Activated CD4-positive, alpha-beta T cell treated with anti-CD3 and anti-CD28 coated beads, Interleukin-2, amount 10 ng/mL, durations not matched to agents 24 days and 14 days (primary cell): ENCODE results near the gene ARHGAP45. TPM values are rescaled to one million over a fixed set of nuclear protein-coding genes. Genes with fewer than 3 reads are reported as not detected.
"Not testable (repeated sequence)": the region's sequence is repeated elsewhere in the genome, so short reads cannot be mapped to it uniquely, and the experiment has no call there.

Experiments used
- DNase-seq: peaks from one replicate; pipeline ENCODE4 v3.0.0; 2022
- H3K27ac Mint-ChIP-seq: one replicate; pipeline ENCODE4 v1.8.0; 2022; ENCODE audit warnings: mild to moderate bottlenecking, mixed read lengths
- H3K27me3 Mint-ChIP-seq: one replicate; pipeline ENCODE4 v1.8.0; 2022; ENCODE audit warnings: mixed read lengths
- H3K36me3 Mint-ChIP-seq: one replicate; pipeline ENCODE4 v1.8.0; 2022; ENCODE audit warnings: low read depth, mild to moderate bottlenecking, mixed read lengths
- H3K4me1 Mint-ChIP-seq: one replicate; pipeline ENCODE4 v1.8.0; 2021; ENCODE audit warnings: mixed read lengths
- H3K4me3 Mint-ChIP-seq: one replicate; pipeline ENCODE4 v1.8.0; 2022; ENCODE audit warnings: mild to moderate bottlenecking, moderate library complexity, mixed read lengths
- H3K9me3 Mint-ChIP-seq: one replicate; pipeline ENCODE4 v1.8.0; 2021; ENCODE audit warnings: mixed read lengths
- intact Hi-C: fragments of 100-400 bp; cut with micrococcal nuclease; formaldehyde crosslinking; loops from one replicate; pipeline ENCODE4 v1.15.1; 2023
- total RNA-seq: library from RNA; stranded (reverse); gene quantifications from 2 replicates; pipeline ENCODE4 v1.2.3, GENCODE V29; 2022

ARHGAP45 gene, protein sequence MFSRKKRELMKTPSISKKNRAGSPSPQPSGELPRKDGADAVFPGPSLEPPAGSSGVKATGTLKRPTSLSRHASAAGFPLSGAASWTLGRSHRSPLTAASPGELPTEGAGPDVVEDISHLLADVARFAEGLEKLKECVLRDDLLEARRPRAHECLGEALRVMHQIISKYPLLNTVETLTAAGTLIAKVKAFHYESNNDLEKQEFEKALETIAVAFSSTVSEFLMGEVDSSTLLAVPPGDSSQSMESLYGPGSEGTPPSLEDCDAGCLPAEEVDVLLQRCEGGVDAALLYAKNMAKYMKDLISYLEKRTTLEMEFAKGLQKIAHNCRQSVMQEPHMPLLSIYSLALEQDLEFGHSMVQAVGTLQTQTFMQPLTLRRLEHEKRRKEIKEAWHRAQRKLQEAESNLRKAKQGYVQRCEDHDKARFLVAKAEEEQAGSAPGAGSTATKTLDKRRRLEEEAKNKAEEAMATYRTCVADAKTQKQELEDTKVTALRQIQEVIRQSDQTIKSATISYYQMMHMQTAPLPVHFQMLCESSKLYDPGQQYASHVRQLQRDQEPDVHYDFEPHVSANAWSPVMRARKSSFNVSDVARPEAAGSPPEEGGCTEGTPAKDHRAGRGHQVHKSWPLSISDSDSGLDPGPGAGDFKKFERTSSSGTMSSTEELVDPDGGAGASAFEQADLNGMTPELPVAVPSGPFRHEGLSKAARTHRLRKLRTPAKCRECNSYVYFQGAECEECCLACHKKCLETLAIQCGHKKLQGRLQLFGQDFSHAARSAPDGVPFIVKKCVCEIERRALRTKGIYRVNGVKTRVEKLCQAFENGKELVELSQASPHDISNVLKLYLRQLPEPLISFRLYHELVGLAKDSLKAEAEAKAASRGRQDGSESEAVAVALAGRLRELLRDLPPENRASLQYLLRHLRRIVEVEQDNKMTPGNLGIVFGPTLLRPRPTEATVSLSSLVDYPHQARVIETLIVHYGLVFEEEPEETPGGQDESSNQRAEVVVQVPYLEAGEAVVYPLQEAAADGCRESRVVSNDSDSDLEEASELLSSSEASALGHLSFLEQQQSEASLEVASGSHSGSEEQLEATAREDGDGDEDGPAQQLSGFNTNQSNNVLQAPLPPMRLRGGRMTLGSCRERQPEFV
- 176 and 183 TPM in 2 replicates for total RNA-seq

DNA sequence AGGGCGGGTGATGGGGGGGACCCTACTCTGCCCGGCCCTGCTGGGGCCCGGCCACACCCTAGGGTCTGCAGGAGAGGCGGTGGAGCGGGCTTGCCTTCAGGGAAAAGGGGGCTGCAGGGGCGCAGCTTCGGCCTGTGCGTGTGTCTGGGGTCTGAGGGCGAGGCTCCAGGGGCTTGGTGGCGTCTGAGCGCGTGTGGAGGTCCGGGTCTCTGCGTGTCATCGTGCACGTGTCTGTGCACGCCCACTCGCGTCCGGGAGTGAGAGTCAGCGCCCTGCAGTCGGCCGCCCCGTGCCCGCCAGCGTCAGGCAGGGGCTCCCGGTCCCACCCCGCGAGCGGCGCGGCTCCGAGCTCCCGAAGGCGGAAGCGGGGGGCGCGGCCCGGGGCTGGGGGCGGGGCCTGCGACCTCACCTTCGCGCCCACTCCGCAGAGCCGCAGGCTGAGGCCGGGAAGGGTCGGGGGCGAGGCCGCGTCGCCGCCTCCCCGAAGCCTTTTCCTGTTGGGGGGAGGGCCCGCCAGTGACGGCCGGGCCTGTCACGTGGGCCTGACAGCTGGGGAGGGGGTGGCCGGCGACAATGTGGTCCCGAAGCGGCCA lies at the start of gene ARHGAP45:
Gene ARHGAP45 (plus strand): TSS at position 420 of the 593 bp plus-strand sequence. CDS start 239 bp downstream, outside the sequence.
- peaks cover 16% of the 10 kb centered on the region for H3K36me3 Mint-ChIP-seq
- H3K4me1 Mint-ChIP-seq = peaks cover 32% of the 10 kb centered on the region
- peak within 1 kb of the TSS; percentile 86 for H3K27ac Mint-ChIP-seq
- H3K27me3 Mint-ChIP-seq = no peaks in the 10 kb centered on the region
- peak within 1 kb of the TSS; percentile 98 for H3K4me3 Mint-ChIP-seq
- H3K9me3 Mint-ChIP-seq = no peaks in the 10 kb centered on the region
- peak; percentile 97 for DNase-seq
- intact Hi-C loops = loop anchor here (1.0 to 5.0 kb wide), 5 partner anchors 10 to 175 kb away; partner anchors contain the start of genes ABCA7, ATP5F1D, CNN2 and GPX4

DNA sequence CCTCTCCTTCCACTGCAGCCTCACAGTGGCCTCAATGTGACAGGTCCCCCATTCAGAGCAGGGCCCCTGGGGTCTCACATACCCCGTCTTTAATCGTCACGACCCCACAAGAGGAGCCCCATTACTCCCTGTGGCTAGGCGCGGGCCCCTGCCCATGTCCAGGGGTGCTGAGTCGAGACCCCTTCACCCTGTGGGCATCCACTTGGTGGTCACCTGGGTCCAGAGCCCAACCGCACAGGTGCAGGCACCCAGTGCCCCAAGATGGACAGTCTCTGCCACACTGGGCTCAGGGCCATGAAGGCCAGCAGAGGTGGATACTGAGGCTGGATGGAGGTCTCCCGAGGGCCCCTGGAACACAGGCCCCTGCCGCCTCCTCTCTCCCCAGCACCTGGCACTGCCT lies 49.1 kb upstream of the ARHGAP45 start:
- intact Hi-C loops = no loop called here
- no peaks in the 10 kb centered on the region for H3K9me3 Mint-ChIP-seq
- H3K4me1 Mint-ChIP-seq = peaks cover 24% of the 10 kb centered on the region
- peaks cover 10% of the 10 kb centered on the region for H3K36me3 Mint-ChIP-seq
- H3K27me3 Mint-ChIP-seq = no peaks in the 10 kb centered on the region
- DNase-seq = no peak
- peak overlapping the region; percentile 36 for H3K27ac Mint-ChIP-seq
- no peak overlapping the region for H3K4me3 Mint-ChIP-seq

DNA sequence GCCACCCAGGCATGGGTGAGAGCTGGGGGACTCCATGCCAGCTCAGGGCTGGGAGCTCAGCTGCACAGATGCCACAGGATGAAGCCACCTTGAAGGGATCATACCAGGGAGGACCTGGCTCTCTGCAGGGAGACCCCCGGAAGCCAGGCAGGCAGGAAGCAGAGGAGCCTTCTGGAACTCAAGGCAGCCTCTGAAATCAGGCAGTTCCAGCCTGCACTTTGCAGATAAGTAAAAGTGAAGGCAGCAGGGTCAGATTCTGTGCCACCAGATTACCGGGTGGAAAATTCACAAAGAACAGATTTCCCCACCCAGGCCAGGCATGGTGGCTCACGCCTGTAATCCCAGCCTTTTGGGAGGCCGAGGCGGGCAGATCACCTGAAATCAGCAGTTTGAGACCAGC lies 48.6 kb upstream of the ARHGAP45 start:
- Mint-ChIP-seq H3K27me3 (no peaks in the 10 kb centered on the region), H3K4me1 (peaks cover 24% of the 10 kb centered on the region), H3K4me3 (peak overlapping the region; percentile 98), H3K9me3 (no peaks in the 10 kb centered on the region), H3K36me3 (peaks cover 10% of the 10 kb centered on the region), H3K27ac (no peak overlapping the region)
- intact Hi-C loops = no loop called here
- DNase-seq = no peak

DNA sequence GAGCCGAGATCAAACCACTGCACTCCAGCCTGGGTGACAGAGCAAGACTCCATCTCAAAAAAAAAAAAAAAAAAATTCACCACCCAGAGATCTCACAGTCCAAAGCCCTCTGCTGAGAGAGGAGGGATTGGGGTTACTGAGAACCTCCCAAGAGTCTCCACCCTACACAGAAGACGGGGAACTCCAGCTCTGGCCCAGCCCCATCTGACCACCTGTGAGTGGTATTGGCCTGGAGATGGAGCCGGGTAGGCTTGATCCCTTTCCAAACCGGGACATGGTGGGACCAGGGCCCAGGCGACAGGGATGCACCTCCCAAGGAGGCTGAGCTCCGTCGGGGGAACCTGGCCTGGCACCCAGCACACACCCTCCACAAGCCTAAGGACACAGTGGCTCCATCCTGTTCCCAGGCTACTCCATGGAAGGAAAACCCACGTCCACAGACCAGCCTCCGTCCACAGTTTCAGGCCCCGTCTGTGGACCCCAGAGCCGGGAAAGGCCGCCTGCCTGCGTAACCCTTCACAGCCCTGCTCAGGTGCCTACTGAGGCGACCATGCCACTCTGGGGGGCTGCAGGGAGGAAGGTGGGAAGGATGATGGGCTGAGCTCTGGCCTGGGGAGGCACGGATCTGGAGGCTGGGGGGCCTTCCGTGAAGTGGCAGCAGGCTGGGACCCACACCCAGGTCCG lies 47.9 kb upstream of the ARHGAP45 start:
- H3K9me3 Mint-ChIP-seq = no peaks in the 10 kb centered on the region
- DNase-seq = no peak
- no peaks in the 10 kb centered on the region for H3K27me3 Mint-ChIP-seq
- H3K36me3 Mint-ChIP-seq = peaks cover 9% of the 10 kb centered on the region
- no peak overlapping the region for H3K27ac Mint-ChIP-seq
- peak overlapping the region; percentile 98 for H3K4me3 Mint-ChIP-seq
- intact Hi-C loops = no loop called here
- H3K4me1 Mint-ChIP-seq = peaks cover 24% of the 10 kb centered on the region

DNA sequence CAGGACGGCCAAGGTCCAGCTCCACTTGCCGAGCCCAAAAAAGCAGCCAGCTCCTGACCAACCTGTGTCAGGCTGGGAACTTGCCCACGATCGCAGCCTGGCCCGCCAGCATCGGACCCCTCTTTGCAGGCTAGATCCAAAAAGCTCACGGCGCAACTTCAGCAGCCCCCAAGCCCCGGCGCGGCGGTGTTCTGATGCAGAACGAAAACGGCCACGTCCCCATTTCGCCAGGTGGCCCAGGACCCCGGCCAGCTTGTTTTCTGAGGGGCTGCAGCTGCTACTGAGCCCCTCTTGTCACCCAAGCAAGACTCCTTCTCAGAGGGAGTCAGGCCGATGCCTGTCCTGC lies 47.4 kb upstream of the ARHGAP45 start:
- H3K9me3 Mint-ChIP-seq = no peaks in the 10 kb centered on the region
- no peak for DNase-seq
- intact Hi-C loops = no loop called here
- peaks cover 8% of the 10 kb centered on the region for H3K36me3 Mint-ChIP-seq
- peaks cover 22% of the 10 kb centered on the region for H3K4me1 Mint-ChIP-seq
- peak overlapping the region; percentile 91 for H3K27ac Mint-ChIP-seq
- peak overlapping the region; percentile 98 for H3K4me3 Mint-ChIP-seq
- no peaks in the 10 kb centered on the region for H3K27me3 Mint-ChIP-seq

DNA sequence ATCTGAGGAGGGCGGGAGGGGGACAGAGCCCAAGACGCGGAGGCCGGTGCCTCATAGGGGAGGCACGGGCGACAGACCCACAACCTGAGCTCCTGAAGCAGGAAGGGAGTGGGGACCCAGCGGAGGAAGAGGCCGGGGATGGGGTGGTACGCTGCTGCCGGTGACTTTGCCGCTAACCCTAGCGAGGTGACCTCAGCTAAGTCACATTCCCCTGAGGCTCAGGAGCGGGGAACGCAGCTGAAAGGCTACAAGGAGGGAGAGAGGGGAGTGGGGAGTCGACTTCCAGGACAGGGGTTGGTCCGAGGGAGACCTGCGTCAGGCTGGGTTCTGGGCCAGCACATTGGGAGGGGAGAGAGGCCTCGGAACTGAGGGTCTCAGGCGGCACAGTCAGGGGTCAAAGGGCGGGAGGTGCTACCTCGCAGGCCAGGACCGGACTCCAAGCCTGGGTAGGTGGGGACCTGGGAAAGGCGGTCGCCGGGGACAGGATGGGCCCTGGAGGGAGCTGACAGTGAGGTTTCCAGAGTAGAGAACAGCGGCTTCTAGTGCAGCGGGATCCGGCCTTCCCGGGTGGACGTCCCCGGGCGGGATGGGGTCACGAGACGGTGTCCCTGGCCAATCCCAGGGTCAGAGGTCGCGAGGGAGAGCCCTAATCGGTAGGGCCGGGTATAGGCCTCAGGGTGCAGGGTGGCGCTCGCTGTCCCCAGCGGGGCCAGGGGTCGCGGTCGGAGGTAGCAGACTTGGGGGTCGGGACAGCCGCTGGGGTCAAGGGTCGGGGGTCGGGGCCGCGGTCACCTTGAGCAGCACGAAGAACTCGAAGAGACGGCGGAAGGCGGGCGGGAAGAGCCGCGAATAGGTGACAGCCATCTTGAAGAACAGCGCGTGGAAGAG lies 46.7 kb upstream of the ARHGAP45 start:
- H3K27me3 Mint-ChIP-seq = no peaks in the 10 kb centered on the region
- peaks cover 24% of the 10 kb centered on the region for H3K4me1 Mint-ChIP-seq

DNA sequence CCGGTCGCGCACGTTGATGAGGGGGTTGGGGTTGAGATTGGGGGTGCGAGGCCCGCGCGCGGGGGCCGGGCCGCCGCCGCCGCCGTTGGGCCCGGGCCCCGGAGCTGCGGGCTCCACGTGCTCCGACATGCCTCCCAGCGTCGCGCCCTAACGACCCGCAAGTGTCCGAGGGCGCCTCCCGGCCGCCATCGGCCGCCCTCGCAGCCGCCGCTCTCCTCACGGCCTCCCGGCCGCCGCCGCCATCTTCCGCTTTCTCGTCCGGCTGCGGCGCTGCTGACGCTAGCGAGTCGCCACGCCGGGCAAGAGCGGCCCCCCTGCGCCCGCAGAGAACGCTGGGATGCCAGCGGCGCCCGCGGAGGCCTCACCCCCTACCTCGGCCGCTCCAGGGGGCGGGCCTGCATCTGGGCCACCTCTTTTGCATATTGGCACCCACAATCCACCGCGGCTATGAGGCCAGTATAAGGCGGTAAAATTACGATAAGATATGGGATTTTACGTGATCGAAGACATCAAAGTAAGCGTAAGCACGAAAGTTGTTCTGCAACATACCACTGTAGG lies 46.0 kb upstream of the ARHGAP45 start, which contains the start of gene TMEM259:
Gene TMEM259 (minus strand): TSS at position 256 of the 558 bp plus-strand sequence. CDS start 127 bp downstream, at position 129.
- Mint-ChIP-seq H3K4me1 (peaks cover 26% of the 10 kb centered on the region), H3K9me3 (no peaks in the 10 kb centered on the region), H3K4me3 (peak within 1 kb of the TSS; percentile 98), H3K27me3 (no peaks in the 10 kb centered on the region), H3K27ac (peak within 1 kb of the TSS; percentile 99), H3K36me3 (peaks cover 8% of the 10 kb centered on the region)
- intact Hi-C loops = loop anchor here (2.0 kb wide), 3 partner anchors 20 to 228 kb away; partner anchors contain the start of genes ABCA7, GPX4 and MIDN
- DNase-seq = peak; percentile 99

More for the DNA sequence above, 46.7 kb upstream of the ARHGAP45 start:
- Mint-ChIP-seq H3K27ac (peak overlapping the region; percentile 91), H3K9me3 (no peaks in the 10 kb centered on the region), H3K36me3 (peaks cover 8% of the 10 kb centered on the region), H3K4me3 (peak overlapping the region; percentile 98)
- intact Hi-C loops = loop anchor here (2.0 kb wide), 3 partner anchors 21 to 229 kb away; partner anchors contain the start of genes ABCA7, GPX4 and MIDN
- DNase-seq = peak; percentile 82

DNA sequence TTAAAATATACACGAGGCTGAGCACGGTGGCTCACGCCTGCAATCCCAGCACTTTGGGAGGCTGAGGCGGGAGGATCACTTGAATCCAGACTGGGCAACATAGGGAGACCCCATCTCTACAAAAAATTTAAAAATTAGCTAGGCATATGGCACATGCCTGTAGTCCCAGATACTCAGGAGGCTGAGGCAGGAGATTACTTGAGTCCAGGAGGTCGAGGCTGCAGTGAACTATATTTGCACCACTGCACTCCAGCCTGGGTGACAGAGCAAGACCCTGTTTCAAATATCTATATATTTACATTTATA lies 43.1 kb upstream of the ARHGAP45 start:
- H3K9me3 Mint-ChIP-seq = not testable (repeated sequence)

DNA sequence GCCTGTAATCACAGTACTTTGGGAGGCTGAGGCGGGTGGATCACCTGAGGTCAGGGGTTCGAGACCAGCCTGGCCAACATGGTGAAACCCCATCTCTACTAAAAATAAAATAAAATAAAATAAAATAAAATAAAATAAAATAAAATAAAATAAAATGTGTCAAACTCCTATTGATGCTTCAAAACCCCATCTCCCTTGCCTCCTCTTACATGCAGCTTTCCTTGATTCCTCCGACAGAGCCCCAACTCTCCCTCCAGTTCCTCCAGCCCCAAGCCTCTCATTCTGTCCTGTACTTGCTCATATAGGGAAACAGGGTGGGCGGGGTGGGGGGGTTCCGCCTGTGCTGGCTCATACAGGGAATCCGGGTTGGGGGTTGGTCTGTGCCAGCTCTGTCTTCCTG lies 41.9 kb upstream of the ARHGAP45 start:
- H3K4me1 Mint-ChIP-seq = peaks cover 19% of the 10 kb centered on the region
- H3K36me3 Mint-ChIP-seq, H3K27ac Mint-ChIP-seq, DNase-seq, H3K9me3 Mint-ChIP-seq, H3K27me3 Mint-ChIP-seq, H3K4me3 Mint-ChIP-seq: not testable (repeated sequence)
- intact Hi-C loops = loop anchor here (5.0 kb wide), 1 partner anchor 167 kb away; no protein-coding TSS in a partner anchor

More for the DNA sequence above, 43.1 kb upstream of the ARHGAP45 start:
- H3K4me3 Mint-ChIP-seq, H3K36me3 Mint-ChIP-seq, intact Hi-C loops, H3K27ac Mint-ChIP-seq, DNase-seq, H3K27me3 Mint-ChIP-seq: not testable (repeated sequence)
- peaks cover 17% of the 10 kb centered on the region for H3K4me1 Mint-ChIP-seq

DNA sequence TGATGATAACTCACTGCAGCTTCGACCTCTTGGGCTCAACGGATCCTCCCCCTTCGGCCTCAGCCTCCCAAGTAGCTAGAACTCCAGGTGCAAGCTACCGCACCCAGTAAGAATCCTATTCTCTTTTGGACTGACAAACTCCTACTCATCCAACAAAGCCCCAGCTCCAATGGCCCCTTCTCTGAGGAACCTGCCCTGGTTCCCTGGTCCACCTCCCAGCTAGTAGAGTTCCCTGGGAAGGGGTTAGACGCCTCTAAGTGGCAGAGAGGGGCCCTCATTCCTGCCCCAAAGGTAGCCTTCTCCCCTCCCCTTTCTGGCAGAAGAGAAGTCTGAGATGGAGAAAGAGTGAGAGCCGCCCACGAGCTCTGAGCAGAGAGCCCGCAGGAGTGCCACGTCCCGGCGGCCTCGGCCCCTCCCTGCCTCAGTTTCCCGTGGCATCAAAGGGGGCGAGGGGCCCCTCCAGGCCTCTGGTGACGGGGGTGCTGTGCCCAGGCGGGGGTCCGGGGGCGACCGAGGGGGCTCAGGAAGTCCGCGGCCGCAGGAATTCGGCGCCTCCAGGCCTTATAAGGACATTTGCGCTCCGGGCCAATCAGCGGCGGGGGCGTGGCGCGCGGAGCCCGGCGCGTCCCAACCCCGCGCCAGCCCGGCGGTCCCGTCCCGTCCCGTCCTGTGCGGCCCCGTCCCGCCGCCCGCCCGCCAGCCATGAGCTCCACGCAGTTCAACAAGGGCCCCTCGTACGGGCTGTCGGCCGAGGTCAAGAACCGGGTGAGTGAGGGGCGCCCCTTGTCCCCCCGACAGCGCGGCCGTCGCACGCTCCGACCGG lies 40.8 kb upstream of the ARHGAP45 start, which contains the start of gene CNN2:
Gene CNN2 (plus strand): TSS at position 649 of the 823 bp plus-strand sequence. CDS start 54 bp downstream, at position 703.
- H3K27me3 Mint-ChIP-seq = no peaks in the 10 kb centered on the region
- peak within 1 kb of the TSS; percentile 86 for H3K27ac Mint-ChIP-seq
- peaks cover 23% of the 10 kb centered on the region for H3K4me1 Mint-ChIP-seq
- intact Hi-C loops = loop anchor here (1.0 to 5.0 kb wide), 3 partner anchors 41 to 166 kb away; partner anchors contain the start of gene ARHGAP45
- H3K4me3 Mint-ChIP-seq = peak within 1 kb of the TSS; percentile 94
- H3K9me3 Mint-ChIP-seq = no peaks in the 10 kb centered on the region
- H3K36me3 Mint-ChIP-seq = peaks cover 15% of the 10 kb centered on the region
- DNase-seq = peak; percentile 94
